Sigmoid colon (tissue), 4 donors: Measurements from ENCODE around the gene CD37.

ENCODE experiments used
- CTCF ChIP-seq, 4 experiments: fragments of 450-650 bp in 3 of 4; fragments of 200-600 bp in 1 of 4; IDR thresholded peaks; one replicate each; pipeline ENCODE4 v1.5.1; 2016 to 2019; ENCODE audit warnings: antibody characterized with exemption in 4 of 4, mild to moderate bottlenecking in 3 of 4, moderate library complexity in 2 of 4
- EP300 ChIP-seq, 4 donors: sonication (generic); formaldehyde crosslinking; IDR thresholded peaks; one replicate each; pipeline ENCODE4 v1.6.1; 2017; ENCODE audit warnings: antibody characterized with exemption in 4 of 4
- POLR2A ChIP-seq, 2 donors: fragments of 450-650 bp; IDR thresholded peaks; one replicate each; pipeline ENCODE4 v1.6.1; 2016; ENCODE audit warnings: antibody characterized with exemption in 2 of 2, mild to moderate bottlenecking in 2 of 2, moderate library complexity in 2 of 2
- POLR2AphosphoS5 ChIP-seq, 4 donors: sonication (generic); formaldehyde crosslinking; IDR thresholded peaks; one replicate each; pipeline ENCODE4 v1.6.1; 2017; ENCODE audit warnings: antibody characterized with exemption in 4 of 4

GRCh38 chr19:49339301-49340068, 4.3 kb downstream of the CD37 start:
- TF ChIP-seq POLR2AphosphoS5 (IDR thresholded peaks at IDR 0.05) (peak; percentile 76 to 83 (median 78)), POLR2A (IDR thresholded peaks at IDR 0.05) (no peak), CTCF (IDR thresholded peaks at IDR 0.05) (no peak), EP300 (IDR thresholded peaks at IDR 0.05) (peak in 1 of 4 donors; percentile 9)
